Spleen (tissue), 7 donors: Measurements from ENCODE around the gene DDX51.

Experiments
- CTCF ChIP-seq, 11 experiments: fragments of 200-600 bp in 7 of 11; fragments of 450-650 bp in 4 of 11; sonication (generic) in 4 of 11; IDR thresholded peaks in 8 of 11; conservative IDR thresholded peaks in 3 of 11; 1 replicate in 7 of 11; 2 replicates in 4 of 11; pipeline versions ENCODE4 v1.4.0 to v1.8.0; 2016 to 2021; ENCODE audit warnings: antibody characterized with exemption in 11 of 11, inconsistent platforms in 4 of 11, mild to moderate bottlenecking in 1 of 11
- POLR2A ChIP-seq, 3 donors: fragments of 450-650 bp; IDR thresholded peaks; one replicate each; pipeline ENCODE4 v1.5.1; 2017; ENCODE audit warnings: antibody characterized with exemption in 3 of 3, mild to moderate bottlenecking in 1 of 3
- POLR2AphosphoS5 ChIP-seq, 3 donors: sonication (generic); formaldehyde crosslinking; IDR thresholded peaks; one replicate each; pipeline ENCODE4 v1.5.1; 2017; ENCODE audit warnings: antibody characterized with exemption in 3 of 3
- donor health status: DM: no; HTN: no; CAD: no; lungs with moderate emphysema.
- donor health status: DM: no; HTN: no; CAD: no.
- donor health status: DM: no; HTN: no; CAD: no.

- no peak for TF ChIP-seq POLR2A (IDR thresholded peaks at IDR 0.05)
- TF ChIP-seq CTCF (IDR thresholded peaks at IDR 0.05 in 8 of 11, conservative IDR thresholded peaks at IDR 0.05 in 3 of 11): no peak
- TF ChIP-seq POLR2AphosphoS5 (IDR thresholded peaks at IDR 0.05): no peak
These were observed 7.8 kb upstream of the DDX51 start for GRCh38 chr12:132151766-132152410.
